Gastrocnemius medialis (tissue), 4 donors: ENCODE data around the gene SPATS2L. TPM values are rescaled to one million over a fixed set of nuclear protein-coding genes. Genes with fewer than 3 reads are reported as not detected.
A peak's percentile ranks its signal among the peaks of the same experiment; 100 is the strongest.

Experiments
- ATAC-seq, 2 donors: fragments of 150-250 bp; one replicate each; pipeline ENCODE4 v1.9.1; 2016
- DNase-seq, 2 donors: peaks; one replicate each; pipeline ENCODE4 v3.0.0-alpha.2; 2019
- H3K27ac ChIP-seq, 4 donors: fragments of 200-600 bp; sonication (generic); 1 replicate in 1 of 4; 2 replicates in 3 of 4; pipeline ENCODE4 v1.5.1; 2016 to 2018; ENCODE audit warnings: mild to moderate bottlenecking in 2 of 4, moderate library complexity in 1 of 4
- H3K27me3 ChIP-seq, 3 donors: fragments of 200-600 bp; sonication (generic) in 2 of 3; 1 replicate in 1 of 3; 2 replicates in 2 of 3; pipeline versions ENCODE4 v1.5.1 to v1.6.0; 2016 to 2019; ENCODE audit warnings: mild to moderate bottlenecking in 1 of 3, moderate library complexity in 1 of 3
- H3K36me3 ChIP-seq, 2 donors: fragments of 200-600 bp; sonication (generic) in 1 of 2; one replicate each; pipeline ENCODE4 v1.5.1; 2017 to 2018
- H3K4me1 ChIP-seq, 2 donors: fragments of 200-600 bp; sonication (generic) in 1 of 2; one replicate each; pipeline ENCODE4 v1.5.1; 2016 to 2017; ENCODE audit warnings: mild to moderate bottlenecking in 2 of 2
- H3K4me3 ChIP-seq, 4 donors: fragments of 200-600 bp; sonication (generic) in 3 of 4; 1 replicate in 1 of 4; 2 replicates in 3 of 4; pipeline ENCODE4 v1.5.1; 2016 to 2019; ENCODE audit warnings: mild to moderate bottlenecking in 2 of 4
- H3K9me3 ChIP-seq, 3 donors: fragments of 200-600 bp; sonication (generic) in 2 of 3; 1 replicate in 1 of 3; 2 replicates in 2 of 3; pipeline ENCODE4 v1.5.1; 2016 to 2019
- POLR2A ChIP-seq, 2 donors: fragments of 450-650 bp; IDR thresholded peaks; one replicate each; pipeline ENCODE4 v1.6.1; 2017; ENCODE audit warnings: antibody characterized with exemption in 2 of 2, mild to moderate bottlenecking in 2 of 2, moderate library complexity in 2 of 2
- in situ Hi-C, 4 donors: fragments of 200-750 bp; cut with MboI; loops; one replicate each; pipeline versions ENCODE4 v1.15.0 to v1.8.0; 2017; ENCODE audit warnings: low sequenced_read_pairs in 4 of 4
- intact Hi-C: fragments of 100-400 bp; cut with DNase I; formaldehyde crosslinking; loops from one replicate; pipeline ENCODE4 v1.15.1; 2023; ENCODE audit warnings: low total_unique reads
- total RNA-seq, 4 donors: library from RNA; depleted of rRNA; stranded (reverse); fragments of >200 nt; gene quantifications; one replicate each; pipeline versions ENCODE4 v1.1.0 to v1.2.3, GENCODE V29; 2016
- TF ChIP-seq, protein P1 (sequence below), 5 experiments: fragments of 450-650 bp in 3 of 5; fragments of 200-600 bp in 2 of 5; sonication (generic) in 2 of 5; IDR thresholded peaks in 4 of 5; conservative IDR thresholded peaks in 1 of 5; 1 replicate in 4 of 5; 2 replicates in 1 of 5; pipeline ENCODE4 v1.5.1; 2016 to 2019; ENCODE audit warnings: antibody characterized with exemption in 5 of 5, mild to moderate bottlenecking in 3 of 5, moderate library complexity in 3 of 5

Gene SPATS2L
- total RNA-seq, 4 donors from 2014 or later = 34.0 to 74.2 (median 52.3) TPM

- in situ Hi-C loops = loop anchor here in 2 of 4 donors (10.0 to 25.0 kb wide), 2 partner anchors 57 to 144 kb away; no protein-coding TSS in a partner anchor
- Histone ChIP-seq H3K27me3 (no peaks in the 10 kb centered on the region), H3K9me3 (no peaks in the 10 kb centered on the region), H3K36me3 (no peaks in the 10 kb centered on the region), H3K4me3 (no peak overlapping the region), H3K4me1 (peaks cover 72 to 76% of the 10 kb centered on the region in 2 donors), H3K27ac (peak overlapping the region in 3 of 4 donors; percentile 53 to 74 (median 69))
- no peak for ATAC-seq
- no peak for TF ChIP-seq POLR2A (IDR thresholded peaks at IDR 0.05)
- TF ChIP-seq, protein P1, sequence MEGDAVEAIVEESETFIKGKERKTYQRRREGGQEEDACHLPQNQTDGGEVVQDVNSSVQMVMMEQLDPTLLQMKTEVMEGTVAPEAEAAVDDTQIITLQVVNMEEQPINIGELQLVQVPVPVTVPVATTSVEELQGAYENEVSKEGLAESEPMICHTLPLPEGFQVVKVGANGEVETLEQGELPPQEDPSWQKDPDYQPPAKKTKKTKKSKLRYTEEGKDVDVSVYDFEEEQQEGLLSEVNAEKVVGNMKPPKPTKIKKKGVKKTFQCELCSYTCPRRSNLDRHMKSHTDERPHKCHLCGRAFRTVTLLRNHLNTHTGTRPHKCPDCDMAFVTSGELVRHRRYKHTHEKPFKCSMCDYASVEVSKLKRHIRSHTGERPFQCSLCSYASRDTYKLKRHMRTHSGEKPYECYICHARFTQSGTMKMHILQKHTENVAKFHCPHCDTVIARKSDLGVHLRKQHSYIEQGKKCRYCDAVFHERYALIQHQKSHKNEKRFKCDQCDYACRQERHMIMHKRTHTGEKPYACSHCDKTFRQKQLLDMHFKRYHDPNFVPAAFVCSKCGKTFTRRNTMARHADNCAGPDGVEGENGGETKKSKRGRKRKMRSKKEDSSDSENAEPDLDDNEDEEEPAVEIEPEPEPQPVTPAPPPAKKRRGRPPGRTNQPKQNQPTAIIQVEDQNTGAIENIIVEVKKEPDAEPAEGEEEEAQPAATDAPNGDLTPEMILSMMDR (IDR thresholded peaks at IDR 0.05 in 4 of 5, conservative IDR thresholded peaks at IDR 0.05 in 1 of 5) = no peak
- intact Hi-C loops = no loop called here
- DNase-seq = no peak
Measured at GRCh38 chr2:200317975-200318374, 11.5 kb downstream of the SPATS2L start.

- peaks cover 67 to 68% of the 10 kb centered on the region in 2 donors for H3K4me1 ChIP-seq
- in situ Hi-C loops = loop anchor here in 2 of 4 donors (10.0 to 25.0 kb wide), 2 partner anchors 56 to 143 kb away; no protein-coding TSS in a partner anchor
- no peak for TF ChIP-seq POLR2A (IDR thresholded peaks at IDR 0.05)
- intact Hi-C loops = no loop called here
- H3K4me3 ChIP-seq = no peak overlapping the region
- no peaks in the 10 kb centered on the region for H3K27me3 ChIP-seq
- H3K36me3 ChIP-seq = no peaks in the 10 kb centered on the region
- H3K27ac ChIP-seq = peak overlapping the region in 1 of 4 donors; percentile 51
- ATAC-seq (no peak), DNase-seq (no peak)
- H3K9me3 ChIP-seq = no peaks in the 10 kb centered on the region
Measured at GRCh38 chr2:200318940-200319435, 12.5 kb downstream of the SPATS2L start.

DNA sequence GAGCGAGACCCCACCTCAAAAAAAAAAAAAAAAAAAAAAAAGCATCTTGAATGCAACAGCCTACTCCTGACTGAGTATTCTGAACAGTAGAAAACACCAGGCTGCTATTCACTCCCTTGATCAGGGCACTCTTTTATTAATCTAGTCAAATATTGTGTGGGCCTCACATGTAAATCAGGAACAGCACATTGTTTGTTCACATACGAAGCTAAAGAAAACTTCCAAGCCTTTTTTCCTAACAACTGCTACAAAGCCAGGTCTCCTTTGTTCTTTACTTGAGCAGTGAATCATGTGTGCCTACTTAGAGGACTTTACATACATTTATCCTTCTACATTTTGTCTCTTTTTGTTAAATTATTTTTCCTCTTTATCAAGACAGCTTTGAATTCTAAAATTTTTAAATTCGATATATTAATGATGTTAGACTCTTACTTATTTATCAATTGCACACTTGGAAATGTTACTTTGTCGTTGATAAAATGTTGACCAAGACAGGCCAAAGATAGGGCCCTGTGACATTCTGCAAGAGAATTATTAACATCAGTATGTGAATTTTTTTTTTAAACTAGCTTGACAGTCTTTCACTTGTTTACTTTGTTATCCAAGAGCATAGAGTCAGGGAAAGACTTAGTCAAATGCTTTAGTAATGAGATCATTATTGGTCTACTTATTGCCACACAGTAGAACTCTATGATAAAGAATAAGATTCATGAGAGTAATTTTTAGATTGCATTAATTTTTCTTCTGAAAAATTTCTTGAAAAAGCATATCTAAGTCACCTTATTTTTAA lies 13.2 kb downstream of the SPATS2L start:
- in situ Hi-C loops = loop anchor here in 2 of 4 donors (10.0 to 25.0 kb wide), 2 partner anchors 55 to 143 kb away; no protein-coding TSS in a partner anchor
- Histone ChIP-seq H3K4me1 (peaks cover 59 to 61% of the 10 kb centered on the region in 2 donors), H3K27ac (peak overlapping the region; percentile 9 to 57 (median 40))

DNA sequence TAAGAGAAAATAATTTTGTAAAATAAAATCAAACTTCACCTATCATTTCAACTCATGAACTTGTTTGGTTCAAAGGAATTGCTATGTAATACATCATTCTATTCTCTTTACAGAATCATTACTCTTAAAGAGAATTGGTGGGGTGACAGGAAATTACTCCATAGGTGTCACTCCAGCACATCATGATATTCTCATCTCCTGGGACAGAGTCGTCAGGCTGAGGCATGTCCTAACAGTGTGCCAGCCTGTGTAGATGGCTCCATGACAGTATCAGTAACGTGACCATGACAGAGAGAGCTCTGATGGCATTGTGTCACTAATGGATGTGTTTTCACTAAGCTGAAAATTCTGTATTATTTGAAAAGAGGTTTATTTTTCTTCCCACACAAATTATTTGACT lies 13.9 kb downstream of the SPATS2L start:
- peak; percentile 81 to 82 for ATAC-seq
- TF ChIP-seq, protein P1 (IDR thresholded peaks at IDR 0.05 in 4 of 5, conservative IDR thresholded peaks at IDR 0.05 in 1 of 5) = no peak
- no peak for TF ChIP-seq POLR2A (IDR thresholded peaks at IDR 0.05)
- no peaks in the 10 kb centered on the region for H3K36me3 ChIP-seq
- DNase-seq = peak; percentile 48 to 60
- no peaks in the 10 kb centered on the region for H3K9me3 ChIP-seq
- in situ Hi-C loops = loop anchor here in 1 of 4 donors (25.0 kb wide), 1 partner anchor 142 kb away; no protein-coding TSS in a partner anchor
- H3K27ac ChIP-seq = peak overlapping the region; percentile 9 to 57 (median 32)
- H3K4me1 ChIP-seq = peaks cover 53 to 55% of the 10 kb centered on the region in 2 donors
- no peak overlapping the region for H3K4me3 ChIP-seq
- intact Hi-C loops = loop anchor here (2.0 kb wide), 1 partner anchor 56 kb away; no protein-coding TSS in a partner anchor
- H3K27me3 ChIP-seq = no peaks in the 10 kb centered on the region

More for the DNA sequence above, 13.2 kb downstream of the SPATS2L start:
- no peak for TF ChIP-seq POLR2A (IDR thresholded peaks at IDR 0.05)
- TF ChIP-seq, protein P1 (IDR thresholded peaks at IDR 0.05 in 4 of 5, conservative IDR thresholded peaks at IDR 0.05 in 1 of 5) = no peak
- peak; percentile 37 to 46 for ATAC-seq
- intact Hi-C loops = loop anchor here (2.0 kb wide), 1 partner anchor 57 kb away; no protein-coding TSS in a partner anchor
- Histone ChIP-seq H3K4me3 (no peak overlapping the region), H3K27me3 (no peaks in the 10 kb centered on the region), H3K9me3 (no peaks in the 10 kb centered on the region), H3K36me3 (no peaks in the 10 kb centered on the region)
- DNase-seq = no peak

GRCh38 chr2:200320991-200321390 lies 14.5 kb downstream of the SPATS2L start:
- Histone ChIP-seq H3K4me1 (peaks cover 46 to 48% of the 10 kb centered on the region in 2 donors), H3K4me3 (no peak overlapping the region), H3K27ac (no peak overlapping the region), H3K27me3 (no peaks in the 10 kb centered on the region), H3K9me3 (no peaks in the 10 kb centered on the region), H3K36me3 (no peaks in the 10 kb centered on the region)
- intact Hi-C loops = loop anchor here (2.0 kb wide), 1 partner anchor 56 kb away; no protein-coding TSS in a partner anchor
- no peak for ATAC-seq
- no peak for DNase-seq
- TF ChIP-seq, protein P1 (IDR thresholded peaks at IDR 0.05 in 4 of 5, conservative IDR thresholded peaks at IDR 0.05 in 1 of 5) = no peak
- TF ChIP-seq POLR2A (IDR thresholded peaks at IDR 0.05) = no peak
- in situ Hi-C loops = loop anchor here in 1 of 4 donors (25.0 kb wide), 1 partner anchor 141 kb away; no protein-coding TSS in a partner anchor
